ENCODE results near the gene WDR27. TPM values are rescaled to one million over a fixed set of nuclear protein-coding genes. Genes with fewer than 3 reads are reported as not detected.
"Not testable (repeated sequence)": the region's sequence is repeated elsewhere in the genome, so short reads cannot be mapped to it uniquely, and the experiment has no call there.

Gene WDR27
- total and polyA plus RNA-seq, 12 donors = 6.0 to 66.7 (median 27.7) TPM

DNA sequence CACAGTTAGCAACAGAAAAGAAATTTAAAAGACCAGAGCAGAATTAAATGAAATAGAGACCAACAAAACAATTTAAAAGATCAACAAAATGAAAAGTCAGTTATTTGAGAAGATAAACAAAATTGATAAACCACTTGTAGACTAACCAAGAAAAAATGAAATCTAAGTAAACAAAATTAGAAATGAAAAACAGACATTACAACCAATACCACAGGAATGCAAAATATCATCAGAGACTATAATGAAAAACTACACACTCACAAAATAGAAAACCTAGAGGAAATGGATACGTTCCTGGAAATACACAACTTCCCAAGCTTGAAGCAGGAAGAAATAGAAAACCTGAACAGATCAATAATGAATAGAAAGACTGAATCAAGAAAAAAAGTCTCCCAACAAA is 97.8 kb downstream of the WDR27 start:
- Histone ChIP-seq H3K4me3 (no peak overlapping the region), H3K9me3 (replicated peaks in 1 of 3) (no peaks in the 10 kb centered on the region), H3K36me3 (replicated peaks in 1 of 2) (no peaks in the 10 kb centered on the region), H3K4me1 (replicated peaks in 1 of 2) (no peaks in the 10 kb centered on the region), H3K27me3 (no peaks in the 10 kb centered on the region), H3K27ac (no peak overlapping the region)
- DNase-seq = no peak
- WGBS, 4 donors = 88 to 98% (median 90%) methylated on average over 1 of the region's 1 CpG
- intact Hi-C loops (cut with DNase I) = no loop called here
- TF ChIP-seq POLR2A (IDR thresholded peaks at IDR 0.05) (no peak), CTCF (IDR thresholded peaks at IDR 0.05) (no peak)

DNA sequence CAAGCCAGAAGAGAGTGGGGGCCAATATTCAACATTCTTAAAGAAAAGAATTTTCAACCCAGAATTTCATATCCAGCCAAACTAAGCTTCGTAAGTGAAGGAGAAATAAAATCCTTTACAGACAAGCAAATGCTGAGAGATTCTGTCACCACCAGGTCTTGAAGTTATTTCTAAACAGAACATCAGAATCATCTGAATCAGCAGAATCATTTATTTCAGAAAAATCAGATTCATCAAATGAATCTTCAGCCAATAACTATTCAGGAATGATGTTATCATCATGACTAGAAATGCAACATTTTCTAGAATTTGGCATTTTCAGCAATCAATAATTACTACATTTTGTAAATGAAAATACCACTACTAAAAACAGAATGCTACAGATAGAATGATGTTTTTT is 100.7 kb downstream of the WDR27 start:
- H3K4me3 ChIP-seq; H3K4me1 ChIP-seq (replicated peaks in 1 of 2); H3K27me3 ChIP-seq; H3K27ac ChIP-seq; H3K36me3 ChIP-seq (replicated peaks in 1 of 2); H3K9me3 ChIP-seq (replicated peaks in 1 of 3); DNase-seq; intact Hi-C loops (cut with DNase I): not testable (repeated sequence)
- WGBS, 4 donors = 90 to 100% (median 98%) methylated on average over 1 of the region's 1 CpG

GRCh38 chr6:169592558-169592957 is 109.3 kb downstream of the WDR27 start:
- H3K9me3 ChIP-seq (replicated peaks in 1 of 3) = no peaks in the 10 kb centered on the region
- no peak overlapping the region for H3K27ac ChIP-seq
- intact Hi-C loops (cut with DNase I) = no loop called here
- no peaks in the 10 kb centered on the region for H3K36me3 ChIP-seq (replicated peaks in 1 of 2)
- TF ChIP-seq POLR2A (IDR thresholded peaks at IDR 0.05) = no peak
- TF ChIP-seq CTCF (IDR thresholded peaks at IDR 0.05) = no peak
- no peak overlapping the region for H3K4me3 ChIP-seq
- no peaks in the 10 kb centered on the region for H3K27me3 ChIP-seq
- DNase-seq = no peak
- peaks cover 0 to 17% of the 10 kb centered on the region in 2 donors for H3K4me1 ChIP-seq (replicated peaks in 1 of 2)
- 79 to 87% (median 80%) methylated on average over 1 of the region's 1 CpG for WGBS, 4 donors

GRCh38 chr6:169591616-169592015 is 110.2 kb downstream of the WDR27 start:
- no peak for DNase-seq
- 68 to 98% (median 87%) methylated on average over 4 of the region's 4 CpGs for WGBS, 4 donors
- no peaks in the 10 kb centered on the region for H3K27me3 ChIP-seq
- no peaks in the 10 kb centered on the region for H3K9me3 ChIP-seq (replicated peaks in 1 of 3)
- intact Hi-C loops (cut with DNase I) = no loop called here
- no peaks in the 10 kb centered on the region for H3K36me3 ChIP-seq (replicated peaks in 1 of 2)
- no peak overlapping the region for H3K27ac ChIP-seq
- TF ChIP-seq CTCF (IDR thresholded peaks at IDR 0.05) (no peak), POLR2A (IDR thresholded peaks at IDR 0.05) (no peak)
- no peak overlapping the region for H3K4me3 ChIP-seq
- H3K4me1 ChIP-seq (replicated peaks in 1 of 2) = peaks cover 0 to 17% of the 10 kb centered on the region in 2 donors

GRCh38 chr6:169590376-169590939 is 111.4 kb downstream of the WDR27 start:
- Histone ChIP-seq H3K27me3 (no peaks in the 10 kb centered on the region), H3K27ac (no peak overlapping the region), H3K4me1 (replicated peaks in 1 of 2) (peaks cover 0 to 17% of the 10 kb centered on the region in 2 donors), H3K36me3 (replicated peaks in 1 of 2) (no peaks in the 10 kb centered on the region), H3K9me3 (replicated peaks in 1 of 3) (no peaks in the 10 kb centered on the region), H3K4me3 (no peak overlapping the region)
- intact Hi-C loops (cut with DNase I) = no loop called here
- DNase-seq = no peak
- 87 to 92% (median 89%) methylated on average over 10 of the region's 10 CpGs for WGBS, 4 donors
- TF ChIP-seq CTCF (IDR thresholded peaks at IDR 0.05) = no peak
- TF ChIP-seq POLR2A (IDR thresholded peaks at IDR 0.05) = no peak
